ENCODE measurements around the gene ELK3.

GRCh38 chr12:96197503-96198272 is 3.5 kb downstream of the ELK3 start:
- TF ChIP-seq POLR2AphosphoS5 (IDR thresholded peaks at IDR 0.05; ENCODE audit: low read depth, low read length) (peak; percentile 74; the same call in 1 of the 2 replicates), CTCF (IDR thresholded peaks at IDR 0.05) (no peak), RAD21 (IDR thresholded peaks at IDR 0.05; ENCODE audit: low read length) (no peak), YY1 (IDR thresholded peaks at IDR 0.05; ENCODE audit: low read depth) (0 out of 2 replicates have a peak, but pooled peaks have one; percentile 23), USF2 (IDR thresholded peaks at IDR 0.05; ENCODE audit: borderline replicate concordance, low read depth, low read length) (no peak), GABPA (IDR thresholded peaks at IDR 0.05; ENCODE audit: low read depth) (no peak), CHD2 (IDR thresholded peaks at IDR 0.05; ENCODE audit: low read length, partially characterized antibody) (no peak), TEAD4 (IDR thresholded peaks at IDR 0.05; ENCODE audit: borderline replicate concordance, insufficient read depth) (peak; percentile 85; the same call in 1 of the 2 replicates), RCOR1 (IDR thresholded peaks at IDR 0.05; ENCODE audit: low read length) (no peak), RXRA (IDR thresholded peaks at IDR 0.05; ENCODE audit: borderline replicate concordance, low read depth) (peak; percentile 78; the same call in 1 of the 2 replicates)

All from SK-N-SH (cell line).